ENCODE results near the gene COL4A2.

DNA sequence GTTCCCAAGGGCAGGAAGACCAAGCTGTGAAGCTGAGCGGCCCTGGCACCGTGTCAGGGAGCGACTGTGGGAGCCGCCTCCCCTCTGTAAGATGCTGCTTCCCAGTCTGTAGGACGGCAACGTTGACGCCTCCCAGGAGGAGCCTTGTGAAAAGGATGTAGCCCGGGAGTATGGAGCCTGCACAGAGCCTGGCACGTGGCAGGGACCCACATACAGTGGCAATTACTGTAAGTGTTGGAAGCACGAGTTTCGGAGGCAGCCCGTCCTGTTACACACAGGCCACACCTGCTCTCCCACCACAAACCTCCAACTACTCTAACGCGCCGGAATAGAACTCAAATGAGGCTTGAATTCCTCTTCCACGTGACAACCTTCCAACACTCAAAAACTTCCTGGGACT is 247.9 kb downstream of the COL4A2 start:
- TF ChIP-seq, protein P1, sequence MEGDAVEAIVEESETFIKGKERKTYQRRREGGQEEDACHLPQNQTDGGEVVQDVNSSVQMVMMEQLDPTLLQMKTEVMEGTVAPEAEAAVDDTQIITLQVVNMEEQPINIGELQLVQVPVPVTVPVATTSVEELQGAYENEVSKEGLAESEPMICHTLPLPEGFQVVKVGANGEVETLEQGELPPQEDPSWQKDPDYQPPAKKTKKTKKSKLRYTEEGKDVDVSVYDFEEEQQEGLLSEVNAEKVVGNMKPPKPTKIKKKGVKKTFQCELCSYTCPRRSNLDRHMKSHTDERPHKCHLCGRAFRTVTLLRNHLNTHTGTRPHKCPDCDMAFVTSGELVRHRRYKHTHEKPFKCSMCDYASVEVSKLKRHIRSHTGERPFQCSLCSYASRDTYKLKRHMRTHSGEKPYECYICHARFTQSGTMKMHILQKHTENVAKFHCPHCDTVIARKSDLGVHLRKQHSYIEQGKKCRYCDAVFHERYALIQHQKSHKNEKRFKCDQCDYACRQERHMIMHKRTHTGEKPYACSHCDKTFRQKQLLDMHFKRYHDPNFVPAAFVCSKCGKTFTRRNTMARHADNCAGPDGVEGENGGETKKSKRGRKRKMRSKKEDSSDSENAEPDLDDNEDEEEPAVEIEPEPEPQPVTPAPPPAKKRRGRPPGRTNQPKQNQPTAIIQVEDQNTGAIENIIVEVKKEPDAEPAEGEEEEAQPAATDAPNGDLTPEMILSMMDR (optimal IDR thresholded peaks at IDR 0.05 in 1 of 3, IDR thresholded peaks at IDR 0.05 in 1 of 3, conservative IDR thresholded peaks at IDR 0.05 in 1 of 3; ENCODE audit: extremely low read depth in 1 of 3, insufficient read depth in 2 of 3, low read length in 3 of 3), result no peak
- TF ChIP-seq EZH2 (IDR thresholded peaks at IDR 0.05; ENCODE audit: low read length), result no peak

Measured in keratinocyte (primary cell).